ENCODE data around the gene C5orf58. TPM values are rescaled to one million over a fixed set of nuclear protein-coding genes. Genes with fewer than 3 reads are reported as not detected.

C5orf58 gene
- polyA plus RNA-seq, 1 donor from 2014 or later = not detected

GRCh38 chr5:170225326-170226128, 7.3 kb upstream of the C5orf58 start:
- H3K9me2 ChIP-seq (ENCODE audit: insufficient read depth, low read length) = no peaks in the 10 kb centered on the region
- H3K4me2 ChIP-seq (ENCODE audit: low read length) = no peak overlapping the region
- H2AFZ ChIP-seq (ENCODE audit: low read depth, low read length) = no peak overlapping the region
- no peaks in the 10 kb centered on the region for H3F3A ChIP-seq (ENCODE audit: insufficient read depth, low read length, poor library complexity, severe bottlenecking)
- no peak overlapping the region for H3K27ac ChIP-seq (ENCODE audit: low read length)
- H4K20me1 ChIP-seq (ENCODE audit: insufficient read depth) = no peaks in the 10 kb centered on the region
- TF ChIP-seq SMC3 (conservative IDR thresholded peaks at IDR 0.05; ENCODE audit: poor library complexity) (peak; percentile 91), CTCF (IDR thresholded peaks at IDR 0.05; ENCODE audit: poor library complexity, severe bottlenecking) (peak; percentile 91), RAD21 (conservative IDR thresholded peaks at IDR 0.05) (peak; percentile 93), TAF1 (IDR thresholded peaks at IDR 0.05; ENCODE audit: low read depth) (no peak)
- no peaks in the 10 kb centered on the region for H3K79me2 ChIP-seq (replicated peaks; ENCODE audit: insufficient read depth, low read length)
- H3K9me3 ChIP-seq (ENCODE audit: low read length) = no peaks in the 10 kb centered on the region
- H3K27me3 ChIP-seq (ENCODE audit: insufficient read depth, low read depth, low read length) = peaks cover 4% of the 10 kb centered on the region
- no peaks in the 10 kb centered on the region for H3K36me3 ChIP-seq (ENCODE audit: insufficient read depth, low read length)
- no peak overlapping the region for H3K9ac ChIP-seq (ENCODE audit: low read length)
- no peak overlapping the region for H3K4me3 ChIP-seq (ENCODE audit: low read length)

DNA sequence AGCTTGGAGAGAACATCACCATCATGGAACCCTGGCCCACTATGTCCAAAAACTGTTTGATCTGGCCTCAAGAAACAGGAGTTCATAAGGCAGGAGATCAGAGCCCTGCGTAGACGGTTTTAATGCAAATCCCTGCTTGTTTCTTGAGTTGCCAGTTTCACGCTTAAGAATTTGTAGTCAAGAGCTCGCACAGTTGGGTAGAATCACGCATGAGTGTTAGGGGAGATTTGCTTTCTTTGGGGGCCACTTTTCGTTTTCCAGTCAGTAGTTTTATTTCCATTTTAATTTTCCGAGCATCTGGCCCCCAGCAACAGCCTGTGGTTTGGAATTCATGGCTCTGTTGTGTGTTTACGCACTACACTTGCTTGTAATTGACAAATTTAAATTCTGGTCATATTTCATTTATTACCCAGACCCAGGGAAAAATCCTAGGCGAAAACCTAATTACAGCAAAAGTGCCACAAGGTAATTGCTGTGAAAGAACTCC, 6.6 kb upstream of the C5orf58 start:
- no peaks in the 10 kb centered on the region for H3K9me2 ChIP-seq (ENCODE audit: insufficient read depth, low read length)

More for the DNA sequence above, 6.6 kb upstream of the C5orf58 start:
- no peak for TF ChIP-seq POLR2AphosphoS5 (IDR thresholded peaks at IDR 0.05)
- TF ChIP-seq CTCF (IDR thresholded peaks at IDR 0.05; ENCODE audit: poor library complexity, severe bottlenecking) = peak; percentile 52
- no peak for TF ChIP-seq MXI1 (conservative IDR thresholded peaks at IDR 0.05; ENCODE audit: poor library complexity, severe bottlenecking)
- TF ChIP-seq, protein P1, sequence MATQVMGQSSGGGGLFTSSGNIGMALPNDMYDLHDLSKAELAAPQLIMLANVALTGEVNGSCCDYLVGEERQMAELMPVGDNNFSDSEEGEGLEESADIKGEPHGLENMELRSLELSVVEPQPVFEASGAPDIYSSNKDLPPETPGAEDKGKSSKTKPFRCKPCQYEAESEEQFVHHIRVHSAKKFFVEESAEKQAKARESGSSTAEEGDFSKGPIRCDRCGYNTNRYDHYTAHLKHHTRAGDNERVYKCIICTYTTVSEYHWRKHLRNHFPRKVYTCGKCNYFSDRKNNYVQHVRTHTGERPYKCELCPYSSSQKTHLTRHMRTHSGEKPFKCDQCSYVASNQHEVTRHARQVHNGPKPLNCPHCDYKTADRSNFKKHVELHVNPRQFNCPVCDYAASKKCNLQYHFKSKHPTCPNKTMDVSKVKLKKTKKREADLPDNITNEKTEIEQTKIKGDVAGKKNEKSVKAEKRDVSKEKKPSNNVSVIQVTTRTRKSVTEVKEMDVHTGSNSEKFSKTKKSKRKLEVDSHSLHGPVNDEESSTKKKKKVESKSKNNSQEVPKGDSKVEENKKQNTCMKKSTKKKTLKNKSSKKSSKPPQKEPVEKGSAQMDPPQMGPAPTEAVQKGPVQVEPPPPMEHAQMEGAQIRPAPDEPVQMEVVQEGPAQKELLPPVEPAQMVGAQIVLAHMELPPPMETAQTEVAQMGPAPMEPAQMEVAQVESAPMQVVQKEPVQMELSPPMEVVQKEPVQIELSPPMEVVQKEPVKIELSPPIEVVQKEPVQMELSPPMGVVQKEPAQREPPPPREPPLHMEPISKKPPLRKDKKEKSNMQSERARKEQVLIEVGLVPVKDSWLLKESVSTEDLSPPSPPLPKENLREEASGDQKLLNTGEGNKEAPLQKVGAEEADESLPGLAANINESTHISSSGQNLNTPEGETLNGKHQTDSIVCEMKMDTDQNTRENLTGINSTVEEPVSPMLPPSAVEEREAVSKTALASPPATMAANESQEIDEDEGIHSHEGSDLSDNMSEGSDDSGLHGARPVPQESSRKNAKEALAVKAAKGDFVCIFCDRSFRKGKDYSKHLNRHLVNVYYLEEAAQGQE (IDR thresholded peaks at IDR 0.05; ENCODE audit: borderline replicate concordance) = no peak
- TF ChIP-seq EZH2 (IDR thresholded peaks at IDR 0.05; ENCODE audit: borderline replicate concordance, insufficient read depth, low read length, poor library complexity, severe bottlenecking) = no peak
- TF ChIP-seq TAF1 (IDR thresholded peaks at IDR 0.05; ENCODE audit: low read depth) = no peak
- TF ChIP-seq EP300 (conservative IDR thresholded peaks at IDR 0.05; ENCODE audit: poor library complexity, severe bottlenecking) = no peak
- peak; percentile 2 for TF ChIP-seq SMC3 (conservative IDR thresholded peaks at IDR 0.05; ENCODE audit: poor library complexity)
- TF ChIP-seq RAD21 (conservative IDR thresholded peaks at IDR 0.05) = no peak
- Histone ChIP-seq H3F3A (ENCODE audit: insufficient read depth, low read length, poor library complexity, severe bottlenecking) (no peaks in the 10 kb centered on the region), H2AFZ (ENCODE audit: low read depth, low read length) (no peak overlapping the region), H3K9ac (ENCODE audit: low read length) (no peak overlapping the region), H4K20me1 (ENCODE audit: insufficient read depth) (no peaks in the 10 kb centered on the region), H3K27ac (ENCODE audit: low read length) (no peak overlapping the region), H3K27me3 (ENCODE audit: insufficient read depth, low read depth, low read length) (peaks cover 4% of the 10 kb centered on the region), H3K4me2 (ENCODE audit: low read length) (no peak overlapping the region), H3K36me3 (ENCODE audit: insufficient read depth, low read length) (no peaks in the 10 kb centered on the region), H3K9me3 (ENCODE audit: low read length) (no peaks in the 10 kb centered on the region), H3K4me3 (ENCODE audit: low read length) (no peak overlapping the region), H3K79me2 (replicated peaks; ENCODE audit: insufficient read depth, low read length) (no peaks in the 10 kb centered on the region)
